ENCODE results near the gene WDFY3.

DNA sequence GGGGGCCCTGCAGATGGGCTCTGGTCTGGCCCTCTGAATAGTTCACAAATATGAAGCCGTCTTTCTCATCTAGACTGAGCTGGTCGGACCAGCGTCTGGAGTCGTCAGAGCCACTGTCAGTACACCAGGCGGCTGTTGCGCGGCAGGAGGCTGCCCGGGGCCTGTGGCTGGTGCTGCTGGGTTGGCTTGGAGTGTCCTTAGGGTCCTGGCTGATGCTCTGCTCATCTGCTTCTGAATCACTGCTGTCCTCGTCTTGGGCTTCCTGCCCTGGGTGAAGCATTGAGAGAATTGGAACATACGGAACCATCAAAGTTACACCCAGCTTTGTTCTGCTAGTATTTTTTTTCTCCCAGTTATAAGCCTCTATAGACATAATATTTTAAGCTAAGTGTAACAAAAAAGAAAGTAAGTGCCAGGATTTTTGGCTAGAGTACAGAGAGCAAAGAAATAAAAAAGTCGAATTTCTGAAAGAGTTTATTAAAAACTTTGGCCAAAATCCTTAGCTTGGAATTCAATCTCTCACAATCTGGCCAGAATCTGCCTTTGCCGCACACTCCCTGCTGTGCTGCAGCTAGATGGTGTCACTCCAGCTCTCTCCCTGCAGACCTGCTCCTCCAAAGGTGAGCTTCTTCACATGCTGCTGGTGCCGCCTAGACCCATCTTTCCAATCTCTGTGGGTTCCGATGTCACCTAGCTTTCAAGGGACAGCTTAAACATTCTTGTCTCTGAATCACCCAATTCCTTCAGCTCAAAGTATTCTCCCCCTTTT is 287.3 kb downstream of the WDFY3 start:
- TF ChIP-seq, protein P1, sequence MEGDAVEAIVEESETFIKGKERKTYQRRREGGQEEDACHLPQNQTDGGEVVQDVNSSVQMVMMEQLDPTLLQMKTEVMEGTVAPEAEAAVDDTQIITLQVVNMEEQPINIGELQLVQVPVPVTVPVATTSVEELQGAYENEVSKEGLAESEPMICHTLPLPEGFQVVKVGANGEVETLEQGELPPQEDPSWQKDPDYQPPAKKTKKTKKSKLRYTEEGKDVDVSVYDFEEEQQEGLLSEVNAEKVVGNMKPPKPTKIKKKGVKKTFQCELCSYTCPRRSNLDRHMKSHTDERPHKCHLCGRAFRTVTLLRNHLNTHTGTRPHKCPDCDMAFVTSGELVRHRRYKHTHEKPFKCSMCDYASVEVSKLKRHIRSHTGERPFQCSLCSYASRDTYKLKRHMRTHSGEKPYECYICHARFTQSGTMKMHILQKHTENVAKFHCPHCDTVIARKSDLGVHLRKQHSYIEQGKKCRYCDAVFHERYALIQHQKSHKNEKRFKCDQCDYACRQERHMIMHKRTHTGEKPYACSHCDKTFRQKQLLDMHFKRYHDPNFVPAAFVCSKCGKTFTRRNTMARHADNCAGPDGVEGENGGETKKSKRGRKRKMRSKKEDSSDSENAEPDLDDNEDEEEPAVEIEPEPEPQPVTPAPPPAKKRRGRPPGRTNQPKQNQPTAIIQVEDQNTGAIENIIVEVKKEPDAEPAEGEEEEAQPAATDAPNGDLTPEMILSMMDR (IDR thresholded peaks at IDR 0.05) = no peak
- TF ChIP-seq POLR2A (IDR thresholded peaks at IDR 0.05) = no peak
- no peak for TF ChIP-seq EP300 (IDR thresholded peaks at IDR 0.05)

Measured in stomach (tissue), 4 donors.